GM12872 (cell line): Measurements from ENCODE around the gene RASGRP3.
A peak's percentile ranks its signal among the peaks of the same experiment; 100 is the strongest.

Experiments
- TF ChIP-seq, protein P1 (sequence below): IDR thresholded peaks from 3 replicates; pipeline ENCODE4 v1.5.1; 2011; ENCODE audit warnings: low read depth, mild to moderate bottlenecking, low read length, moderate library complexity; ENCODE audit not compliant: insufficient read depth

RASGRP3 gene

DNA sequence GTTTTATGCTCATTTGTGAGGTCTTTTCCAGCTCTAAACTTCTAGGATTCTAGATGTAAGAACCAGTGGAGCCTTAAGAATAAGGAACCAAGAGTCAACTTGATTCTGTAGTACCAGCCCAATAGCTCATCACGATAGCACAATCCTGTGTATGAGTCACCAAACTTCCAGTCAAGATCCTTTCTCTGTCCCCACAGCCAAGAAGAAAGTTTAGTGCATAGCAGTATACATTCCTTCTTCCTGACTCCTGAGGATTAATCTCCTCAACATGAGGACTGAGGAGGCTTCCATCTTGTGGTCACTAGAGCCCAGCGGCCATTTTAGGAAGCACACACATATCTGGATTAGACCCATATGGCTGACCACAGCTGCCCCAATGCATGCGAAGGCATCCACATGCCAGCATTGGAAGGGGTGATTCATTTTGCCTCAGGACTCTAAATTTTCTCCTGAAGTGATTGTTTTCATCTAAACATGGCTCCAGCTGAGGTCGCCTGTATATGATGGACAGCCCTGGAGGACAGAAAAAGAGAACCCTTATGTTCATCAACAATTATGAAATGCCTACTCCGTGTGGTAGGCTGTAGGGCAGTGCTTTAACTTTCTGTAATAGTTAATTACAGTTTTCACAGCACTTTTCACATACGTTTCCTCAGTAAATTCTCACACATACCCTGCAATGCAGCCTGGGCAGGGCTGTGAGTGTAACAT is 53.5 kb downstream of the RASGRP3 start:
- TF ChIP-seq, protein P1, sequence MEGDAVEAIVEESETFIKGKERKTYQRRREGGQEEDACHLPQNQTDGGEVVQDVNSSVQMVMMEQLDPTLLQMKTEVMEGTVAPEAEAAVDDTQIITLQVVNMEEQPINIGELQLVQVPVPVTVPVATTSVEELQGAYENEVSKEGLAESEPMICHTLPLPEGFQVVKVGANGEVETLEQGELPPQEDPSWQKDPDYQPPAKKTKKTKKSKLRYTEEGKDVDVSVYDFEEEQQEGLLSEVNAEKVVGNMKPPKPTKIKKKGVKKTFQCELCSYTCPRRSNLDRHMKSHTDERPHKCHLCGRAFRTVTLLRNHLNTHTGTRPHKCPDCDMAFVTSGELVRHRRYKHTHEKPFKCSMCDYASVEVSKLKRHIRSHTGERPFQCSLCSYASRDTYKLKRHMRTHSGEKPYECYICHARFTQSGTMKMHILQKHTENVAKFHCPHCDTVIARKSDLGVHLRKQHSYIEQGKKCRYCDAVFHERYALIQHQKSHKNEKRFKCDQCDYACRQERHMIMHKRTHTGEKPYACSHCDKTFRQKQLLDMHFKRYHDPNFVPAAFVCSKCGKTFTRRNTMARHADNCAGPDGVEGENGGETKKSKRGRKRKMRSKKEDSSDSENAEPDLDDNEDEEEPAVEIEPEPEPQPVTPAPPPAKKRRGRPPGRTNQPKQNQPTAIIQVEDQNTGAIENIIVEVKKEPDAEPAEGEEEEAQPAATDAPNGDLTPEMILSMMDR = peak; percentile 29; the same call in 1 of the 3 replicates

DNA sequence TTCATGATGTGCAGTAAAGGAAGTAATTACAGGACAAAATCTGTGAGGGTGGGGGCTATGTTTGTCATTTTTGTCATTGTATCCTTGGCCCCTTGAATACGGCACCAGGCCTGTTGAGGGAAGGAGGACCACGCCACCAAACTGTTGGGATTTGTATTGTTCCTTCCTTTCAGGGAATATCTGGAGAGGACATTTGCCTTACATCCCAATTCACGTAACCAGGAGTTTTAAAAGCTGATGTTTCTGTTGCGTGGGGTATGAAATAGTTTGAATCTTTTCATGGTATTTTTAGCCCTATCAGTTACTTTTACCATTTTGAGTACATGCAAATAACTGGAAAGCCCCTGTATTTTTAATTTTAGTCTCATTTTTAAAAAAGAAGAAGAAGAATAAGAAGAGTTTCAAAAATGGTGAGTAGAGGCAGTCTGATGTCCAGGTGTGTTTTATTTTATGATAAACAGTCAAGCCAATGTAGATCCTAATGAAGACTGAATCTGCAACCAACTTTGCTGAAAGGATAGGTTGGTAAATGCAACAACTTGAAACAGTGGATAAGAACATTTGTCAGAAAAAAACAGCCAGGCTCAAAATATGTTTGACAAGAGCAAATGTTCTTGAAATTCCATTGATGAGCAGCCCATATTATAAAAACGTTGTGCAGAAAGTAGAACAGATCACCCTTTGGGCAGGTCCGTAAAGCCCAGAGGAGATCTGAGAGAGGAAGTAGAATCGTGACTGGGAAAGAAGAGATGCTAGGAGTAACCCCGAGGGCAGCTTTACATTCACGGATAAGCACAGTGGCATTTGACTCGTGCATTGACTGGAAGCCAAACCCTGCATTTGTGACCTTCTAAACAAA is 54.5 kb downstream of the RASGRP3 start:
- TF ChIP-seq, protein P1 = no peak

DNA sequence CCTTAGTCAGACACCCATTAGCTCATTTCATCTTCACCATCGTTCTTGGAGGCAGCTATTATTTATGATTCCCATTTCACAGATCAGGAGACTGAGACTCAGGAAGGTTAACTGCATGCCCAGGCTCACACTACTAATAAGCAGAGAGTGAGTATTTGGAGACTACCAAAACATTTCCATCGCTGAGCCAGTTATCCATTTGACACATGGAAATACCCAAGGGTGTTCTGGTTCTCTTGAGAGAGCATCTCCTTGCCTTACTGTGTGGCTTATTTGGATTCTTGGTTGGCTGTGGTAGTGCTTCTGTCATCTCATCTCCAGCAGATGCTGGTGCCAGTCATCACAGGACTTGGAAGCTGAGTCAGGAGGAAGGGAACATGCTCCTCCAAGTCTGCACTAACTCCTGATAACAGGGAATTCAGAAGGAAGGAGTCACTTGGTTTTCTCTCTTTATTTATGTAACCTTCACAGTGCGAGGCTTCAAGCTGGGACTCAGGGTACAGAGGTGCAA is 55.2 kb downstream of the RASGRP3 start:
- TF ChIP-seq, protein P1 = no peak

- TF ChIP-seq, protein P1 = no peak
Measured at GRCh38 chr2:33532146-33532545, 55.7 kb downstream of the RASGRP3 start.

GRCh38 chr2:33532966-33533365 is 56.5 kb downstream of the RASGRP3 start:
- TF ChIP-seq, protein P1 = no peak

DNA sequence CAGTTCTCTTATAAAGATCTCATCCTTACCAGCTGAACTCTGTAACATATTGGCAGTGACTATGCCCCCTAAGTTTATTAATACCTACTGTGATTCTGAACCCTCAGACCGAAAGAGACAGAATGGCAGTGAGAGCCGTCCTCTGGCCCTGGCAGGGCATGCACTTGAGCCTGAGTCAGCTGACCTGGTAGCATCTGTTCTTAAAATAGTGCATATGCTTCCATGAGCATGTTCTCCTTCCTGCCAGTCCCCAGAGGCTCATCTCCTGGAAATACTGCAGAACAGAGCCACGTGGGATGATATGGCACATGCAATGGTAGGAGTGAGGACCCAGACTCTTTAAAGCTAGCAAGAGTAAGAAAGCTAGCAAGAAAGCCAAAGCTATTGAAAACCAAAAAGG is 59.0 kb downstream of the RASGRP3 start:
- TF ChIP-seq, protein P1 = no peak

- TF ChIP-seq, protein P1 = no peak
Measured at GRCh38 chr2:33541243-33541642, 64.8 kb downstream of the RASGRP3 start.
